GM12878 (cell line): Measurements from ENCODE around the gene TMEM186. TPM values are rescaled to one million over a fixed set of nuclear protein-coding genes. Genes with fewer than 3 reads are reported as not detected.

Source experiments
- ATAC-seq: fragments of 200-7000 bp; cut with Tn5 transposase; 3 replicates; pipeline ENCODE4 v1.9.1; 2020; ENCODE audit warnings: mild to moderate bottlenecking, moderate library complexity
- BruUV-seq: library from RNA; stranded (reverse); fragments of 400-500 nt; replicated peaks from 2 replicates; lab custom pipeline; 2021; lab: Mats Ljungman, UMichigan
- CTCF ChIA-PET: fragments of 300-600 bp; sonication (Branson Sonifier 250); formaldehyde crosslinking; extraction: SDS; loops from one replicate; lab custom pipeline; 2021; ENCODE audit warnings: inconsistent platforms; lab: Yijun Ruan, JAX
- POLR2A ChIA-PET: fragments of 350-600 bp; formaldehyde crosslinking; extraction: SDS; loops from one replicate; lab custom pipeline; 2021; ENCODE audit warnings: inconsistent platforms; lab: Charles Lee
- RAD21 ChIA-PET: fragments of 300-600 bp; sonication (Branson Sonifier 250); formaldehyde crosslinking; loops from one replicate; lab custom pipeline; 2023; ENCODE audit warnings: antibody characterized with exemption; ENCODE audit not compliant: unreplicated experiment; lab: Charles Lee
- SMC1A ChIA-PET: fragments of 300-600 bp; sonication (Branson Sonifier 250); formaldehyde crosslinking; loops from one replicate; lab custom pipeline; 2023; ENCODE audit not compliant: unreplicated experiment, uncharacterized antibody; lab: Charles Lee
- DNase-seq: peaks from one replicate; pipeline ENCODE4 v3.0.0-alpha.2; 2011; ENCODE audit warnings: low read depth, low spot score
- FAIRE-seq: peaks from 3 replicates; lab custom pipeline; 2011; peaks lifted over from hg19 to GRCh38; lab: Jason Lieb, UNC
- H2AFZ ChIP-seq: 2 replicates; pipeline ENCODE4 v1.6.0; 2011; ENCODE audit warnings: low read depth, low read length, control low read depth; ENCODE audit not compliant: control insufficient read depth
- H3K27ac ChIP-seq: 2 replicates; pipeline ENCODE4 v1.5.1; 2011; ENCODE audit warnings: control low read depth; ENCODE audit not compliant: control insufficient read depth, insufficient read depth
- H3K27me3 ChIP-seq, 2 experiments: replicated peaks in 1 of 2; 2 replicates each; pipeline versions ENCODE4 v1.6.0 to v1.6.1; 2011; ENCODE audit warnings: low read length in 1 of 2; ENCODE audit not compliant: control insufficient read depth in 2 of 2, insufficient read depth in 2 of 2
- H3K36me3 ChIP-seq, 2 experiments: 2 replicates each; pipeline ENCODE4 v1.5.1; 2011; ENCODE audit warnings: low read length in 1 of 2; ENCODE audit not compliant: control insufficient read depth in 2 of 2, insufficient read depth in 2 of 2
- H3K4me1 ChIP-seq: 2 replicates; pipeline ENCODE4 v1.6.1; 2011; ENCODE audit warnings: mild to moderate bottlenecking, low read length, moderate library complexity, mixed read lengths; ENCODE audit not compliant: control insufficient read depth, insufficient read depth
- H3K4me2 ChIP-seq: 2 replicates; pipeline ENCODE4 v1.6.0; 2011; ENCODE audit warnings: control low read depth; ENCODE audit not compliant: control insufficient read depth, insufficient read depth
- H3K4me3 ChIP-seq: fragments of 200-600 bp; sonication (generic); 2 replicates; pipeline ENCODE4 v1.5.1; 2016
- H3K79me2 ChIP-seq: 2 replicates; pipeline ENCODE4 v1.6.0; 2011; ENCODE audit warnings: low read length; ENCODE audit not compliant: control insufficient read depth, insufficient read depth
- H3K9ac ChIP-seq: 2 replicates; pipeline ENCODE4 v1.8.0; 2011; ENCODE audit warnings: low read length, control low read depth, mixed read lengths; ENCODE audit not compliant: control insufficient read depth, insufficient read depth
- H3K9me3 ChIP-seq: replicated peaks from 3 replicates; pipeline ENCODE4 v1.5.1; 2011; ENCODE audit warnings: mild to moderate bottlenecking, low read length; ENCODE audit not compliant: control insufficient read depth, insufficient read depth
- H4K20me1 ChIP-seq: 2 replicates; pipeline ENCODE4 v1.6.0; 2011; ENCODE audit not compliant: control insufficient read depth, insufficient read depth
- CREB1 ChIP-seq: IDR thresholded peaks from 2 replicates; pipeline ENCODE4 v1.6.1; 2012; ENCODE audit warnings: low read depth, mild to moderate bottlenecking, inconsistent platforms
- MXI1 ChIP-seq: fragments of 150-350 bp; IDR thresholded peaks from 2 replicates; pipeline ENCODE4 v1.6.1; 2011; ENCODE audit warnings: low read depth, mild to moderate bottlenecking, inconsistent platforms, low read length, improper control_type of control experiment
- NFXL1 ChIP-seq: fragments of 450-650 bp; IDR thresholded peaks from 2 replicates; pipeline ENCODE4 v1.6.1; 2017; ENCODE audit warnings: antibody characterized with exemption, mild to moderate bottlenecking, borderline replicate concordance
- NRF1 ChIP-seq: conservative IDR thresholded peaks from 2 replicates; pipeline ENCODE4 v1.6.1; 2011; ENCODE audit warnings: mild to moderate bottlenecking, low read depth, low read length, improper control_type of control experiment
- PAX8 ChIP-seq: fragments of 450-650 bp; IDR thresholded peaks from 2 replicates; pipeline ENCODE4 v1.6.1; 2017; ENCODE audit warnings: mild to moderate bottlenecking, moderate library complexity
- PML ChIP-seq: IDR thresholded peaks from 2 replicates; pipeline ENCODE4 v1.6.1; 2012; ENCODE audit warnings: low read length, inconsistent platforms
- RB1 ChIP-seq: fragments of 450-650 bp; formaldehyde crosslinking; IDR thresholded peaks from 2 replicates; pipeline ENCODE4 v1.6.1; 2017; ENCODE audit warnings: mild to moderate bottlenecking, borderline replicate concordance
- SP1 ChIP-seq: IDR thresholded peaks from one replicate; pipeline ENCODE4 v1.6.1; 2011; ENCODE audit warnings: low read depth, low read length
- ZZZ3 ChIP-seq: IDR thresholded peaks from 2 replicates; pipeline ENCODE4 v1.6.1; 2011; ENCODE audit warnings: low read depth; ENCODE audit not compliant: control insufficient read depth, insufficient read length
- WGBS: methylation state at CpG from one replicate; pipeline ENCODE4 v1.1.6; 2016; ENCODE audit warnings: low lambda C conversion rate; ENCODE audit not compliant: insufficient replicate concordance, insufficient coverage; ENCODE audit errors: missing lambda C conversion rate; 5-methylcytosine and 5-hydroxymethylcytosine counted together
- in situ Hi-C: fragments of 300-500 bp; cut with MboI; formaldehyde crosslinking; loops from 9 replicates; pipeline ENCODE4 v1.14.3; 2018; ENCODE audit warnings: mixed read lengths
- intact Hi-C: fragments of 100-400 bp; cut with micrococcal nuclease; formaldehyde crosslinking; loops from one replicate; pipeline ENCODE4 v1.14.2; 2022; ENCODE audit not compliant: unreplicated experiment
- polyA plus RNA-seq, 11 experiments: library from polyadenylated mRNA; depleted of rRNA in 4 of 11; unstranded in 6 of 11; stranded (reverse) in 5 of 11; fragments of >200 nt; fragmentation: Nextera tagmentation in 4 of 11; fragmentation: Illumina TruSeq in 1 of 11; extraction: Ambion mirVana in 4 of 11; extraction: Trizol in 1 of 11; gene quantifications; 1 replicate in 1 of 11; 2 replicates in 10 of 11; pipeline versions ENCODE4 v1.2.1 to v1.2.3, GENCODE V29; 2011 to 2016; ENCODE audit warnings: inconsistent platforms in 2 of 11, missing spikeins in 2 of 11, low read depth in 1 of 11
- total RNA-seq, 4 experiments: library from RNA; depleted of rRNA in 3 of 4; stranded (reverse); fragments of >200 nt in 3 of 4; fragmentation: Illumina TruSeq in 1 of 4; extraction: Trizol in 1 of 4; gene quantifications; 2 replicates each; pipeline versions ENCODE4 v1.2.1 to v1.2.3, GENCODE V29; 2013 to 2021
- TF ChIP-seq, protein P1 (sequence below): fragments of 450-650 bp; IDR thresholded peaks from 2 replicates; pipeline ENCODE4 v1.6.1; 2016; ENCODE audit warnings: mild to moderate bottlenecking
- TF ChIP-seq, protein P2 (sequence below): fragments of 450-650 bp; IDR thresholded peaks from 2 replicates; pipeline ENCODE4 v1.6.1; 2017; ENCODE audit warnings: low read depth, mild to moderate bottlenecking, moderate library complexity

TMEM186 gene
- total and polyA plus RNA-seq, 10 of the 15 experiments (the other 5 are each of a cell fraction or from before 2014, with no cell fraction given): 10.6 to 28.9 (median 17.0) TPM

DNA sequence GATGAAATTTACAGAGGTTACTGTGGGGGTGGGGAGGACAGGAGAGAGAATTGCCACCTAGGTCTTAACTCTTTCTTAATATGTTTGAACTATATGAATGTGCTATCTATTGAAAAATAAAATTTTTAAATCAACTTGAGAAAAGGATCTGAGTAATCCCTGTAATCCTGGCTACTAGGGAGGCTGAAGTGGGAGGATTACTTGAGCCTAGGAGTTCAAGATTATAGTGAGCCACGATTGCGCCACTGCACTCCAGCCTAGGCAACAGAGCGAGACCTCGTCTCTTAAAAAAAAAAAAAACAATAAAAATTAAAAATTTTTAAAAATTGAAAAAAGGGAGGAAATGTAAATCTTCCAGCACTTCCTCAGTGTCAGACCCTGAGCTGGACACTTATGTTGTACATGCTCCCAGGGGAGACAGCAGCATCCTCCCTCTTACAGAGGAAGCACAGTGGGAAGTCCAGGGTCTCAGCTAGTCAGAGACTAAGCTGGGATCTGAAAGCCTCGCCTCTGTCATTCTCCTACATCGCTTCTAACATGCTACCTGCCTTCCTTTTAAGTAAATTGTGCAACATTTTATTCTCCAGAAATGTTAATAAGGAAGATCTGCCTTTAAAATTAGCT, 22.1 kb upstream of the TMEM186 start:
- H3K9me3 ChIP-seq: no peaks in the 10 kb centered on the region
- peaks cover 3% of the 10 kb centered on the region; the same call in 1 of the 2 replicates for H4K20me1 ChIP-seq
- H3K27ac ChIP-seq: no peak overlapping the region; the same call in 1 of the 2 replicates
- peaks cover 10 to 44% of the 10 kb centered on the region in 2 experiments for H3K36me3 ChIP-seq
- 96% methylated on average over 4 of the region's 6 CpGs for WGBS
- H3K4me1 ChIP-seq: peaks cover 11% of the 10 kb centered on the region
- in situ Hi-C loops (no loop called here), intact Hi-C loops (no loop called here)
- TF ChIP-seq PAX8: 0 out of 2 replicates have a peak, but pooled peaks have one; percentile 22
- TF ChIP-seq SP1: no peak
- H3K9ac ChIP-seq: no peak overlapping the region
- ChIA-PET SMC1A (interaction anchor here (0.7 to 2.6 kb wide), 9 partner anchors 9 to 315 kb away, joined by 3 to 10 read pairs (median 4); partner anchors contain the start of genes PMM2 and TMEM186), POLR2A (interaction anchor here (0.7 to 1.6 kb wide), 4 partner anchors 11 to 161 kb away, joined by 3 to 7 read pairs (median 4); partner anchors contain the start of gene CARHSP1), CTCF (interaction anchor here (0.6 to 4.1 kb wide), 9 partner anchors 9 to 72 kb away, joined by 3 to 22 read pairs (median 4); partner anchors contain the start of gene LITAFD), RAD21 (interaction anchor here (0.7 to 1.8 kb wide), 7 partner anchors 9 to 189 kb away, joined by 3 to 6 read pairs (median 3); partner anchors contain the start of genes CARHSP1, PMM2 and TMEM186)
- no peak overlapping the region for H3K4me3 ChIP-seq
- no peaks in the 10 kb centered on the region; the same call in 1 of the 2 replicates for H3K79me2 ChIP-seq
- ATAC-seq: no peak
- no peak for FAIRE-seq
- no TSS peak for BruUV-seq
- H2AFZ ChIP-seq: no peak overlapping the region
- H3K4me2 ChIP-seq: no peak overlapping the region
- H3K27me3 ChIP-seq: no peaks in the 10 kb centered on the region
- DNase-seq: no peak

DNA sequence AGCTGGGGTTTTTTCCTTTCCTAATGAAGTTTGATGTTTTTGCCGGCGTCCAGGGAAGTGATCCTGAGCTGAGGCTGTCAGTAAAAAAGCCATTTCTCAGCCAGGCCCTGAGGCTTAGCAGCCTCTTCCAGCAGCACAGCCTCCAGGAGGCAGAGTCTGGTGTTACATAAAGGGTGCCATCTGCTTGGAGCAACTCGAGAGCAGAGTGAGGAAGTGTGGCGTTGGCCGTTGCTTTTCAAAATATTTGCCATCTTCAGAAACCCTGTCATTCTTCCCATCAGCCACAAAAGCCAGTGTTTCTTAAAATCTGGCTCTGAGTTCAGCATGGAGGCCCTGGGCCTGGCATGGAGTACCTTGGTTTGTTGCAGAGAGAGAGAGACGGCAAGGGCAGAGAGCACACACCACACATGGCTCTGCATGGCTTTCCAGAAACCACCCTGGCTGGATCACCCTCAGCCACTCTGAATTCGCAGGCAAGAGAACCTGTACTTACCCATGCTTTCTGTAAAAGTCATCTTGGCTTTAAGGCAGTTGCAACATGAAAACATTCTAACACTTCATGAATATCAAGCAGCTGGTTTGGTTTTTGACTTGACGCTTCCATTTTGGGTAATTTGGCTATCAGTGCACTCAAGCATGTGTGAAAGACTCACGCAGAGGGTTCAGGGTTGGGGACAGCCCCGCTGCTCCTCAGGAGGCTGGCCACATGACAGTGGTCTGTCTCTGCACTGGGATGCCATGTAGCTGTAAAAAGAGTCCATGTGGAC, 21.2 kb upstream of the TMEM186 start:
- in situ Hi-C loops: no loop called here
- H3K4me2 ChIP-seq: peak overlapping the region; percentile 28
- peak; percentile 85 for FAIRE-seq
- no peak overlapping the region for H3K4me3 ChIP-seq
- intact Hi-C loops: no loop called here
- 0 out of 2 replicates have a peak overlapping the region, but pooled peaks have one; percentile 5 for H3K9ac ChIP-seq
- H3K27me3 ChIP-seq: no peaks in the 10 kb centered on the region
- ATAC-seq: peak; percentile 88
- peak; percentile 57 for DNase-seq
- H4K20me1 ChIP-seq: peaks cover 3% of the 10 kb centered on the region; the same call in 1 of the 2 replicates
- peak overlapping the region; percentile 66 for H3K27ac ChIP-seq
- RAD21 ChIA-PET: interaction anchor here (0.8 to 1.8 kb wide), 6 partner anchors 8 to 190 kb away, joined by 3 to 6 read pairs (median 3); partner anchors contain the start of genes CARHSP1, PMM2 and TMEM186
- CTCF ChIA-PET: interaction anchor here (0.6 to 4.1 kb wide), 10 partner anchors 8 to 118 kb away, joined by 3 to 22 read pairs (median 4); partner anchors contain the start of genes CARHSP1 and LITAFD
- no peaks in the 10 kb centered on the region; the same call in 1 of the 2 replicates for H3K79me2 ChIP-seq
- 2% methylated on average over 10 of the region's 10 CpGs for WGBS
- H3K9me3 ChIP-seq: no peaks in the 10 kb centered on the region
- SMC1A ChIA-PET: interaction anchor here (1.0 to 2.6 kb wide), 6 partner anchors 8 to 21 kb away, joined by 3 to 10 read pairs (median 6); partner anchors contain the start of genes PMM2 and TMEM186
- POLR2A ChIA-PET: interaction anchor here (1.2 to 1.6 kb wide), 3 partner anchors 10 to 61 kb away, joined by 3 to 7 read pairs (median 4); partner anchors contain the start of gene CARHSP1
- peaks cover 18% of the 10 kb centered on the region for H3K4me1 ChIP-seq
- BruUV-seq: TSS peak; percentile 53
- no peak overlapping the region for H2AFZ ChIP-seq
- H3K36me3 ChIP-seq: peaks cover 15 to 48% of the 10 kb centered on the region in 2 experiments
- TF ChIP-seq, protein P1, sequence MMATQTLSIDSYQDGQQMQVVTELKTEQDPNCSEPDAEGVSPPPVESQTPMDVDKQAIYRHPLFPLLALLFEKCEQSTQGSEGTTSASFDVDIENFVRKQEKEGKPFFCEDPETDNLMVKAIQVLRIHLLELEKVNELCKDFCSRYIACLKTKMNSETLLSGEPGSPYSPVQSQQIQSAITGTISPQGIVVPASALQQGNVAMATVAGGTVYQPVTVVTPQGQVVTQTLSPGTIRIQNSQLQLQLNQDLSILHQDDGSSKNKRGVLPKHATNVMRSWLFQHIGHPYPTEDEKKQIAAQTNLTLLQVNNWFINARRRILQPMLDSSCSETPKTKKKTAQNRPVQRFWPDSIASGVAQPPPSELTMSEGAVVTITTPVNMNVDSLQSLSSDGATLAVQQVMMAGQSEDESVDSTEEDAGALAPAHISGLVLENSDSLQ: no peak
- no peak for TF ChIP-seq NRF1
- no peak for TF ChIP-seq ZZZ3
- TF ChIP-seq, protein P2, sequence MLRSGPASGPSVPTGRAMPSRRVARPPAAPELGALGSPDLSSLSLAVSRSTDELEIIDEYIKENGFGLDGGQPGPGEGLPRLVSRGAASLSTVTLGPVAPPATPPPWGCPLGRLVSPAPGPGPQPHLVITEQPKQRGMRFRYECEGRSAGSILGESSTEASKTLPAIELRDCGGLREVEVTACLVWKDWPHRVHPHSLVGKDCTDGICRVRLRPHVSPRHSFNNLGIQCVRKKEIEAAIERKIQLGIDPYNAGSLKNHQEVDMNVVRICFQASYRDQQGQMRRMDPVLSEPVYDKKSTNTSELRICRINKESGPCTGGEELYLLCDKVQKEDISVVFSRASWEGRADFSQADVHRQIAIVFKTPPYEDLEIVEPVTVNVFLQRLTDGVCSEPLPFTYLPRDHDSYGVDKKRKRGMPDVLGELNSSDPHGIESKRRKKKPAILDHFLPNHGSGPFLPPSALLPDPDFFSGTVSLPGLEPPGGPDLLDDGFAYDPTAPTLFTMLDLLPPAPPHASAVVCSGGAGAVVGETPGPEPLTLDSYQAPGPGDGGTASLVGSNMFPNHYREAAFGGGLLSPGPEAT: peak; percentile 57; the same call in 1 of the 2 replicates
- TF ChIP-seq PML: no peak
- no peak for TF ChIP-seq CREB1
- TF ChIP-seq MXI1: peak; percentile 82
- no peak for TF ChIP-seq NFXL1
- no peak for TF ChIP-seq RB1
